ENCODE measurements around the gene HTR3B.

- TF ChIP-seq, protein P1, sequence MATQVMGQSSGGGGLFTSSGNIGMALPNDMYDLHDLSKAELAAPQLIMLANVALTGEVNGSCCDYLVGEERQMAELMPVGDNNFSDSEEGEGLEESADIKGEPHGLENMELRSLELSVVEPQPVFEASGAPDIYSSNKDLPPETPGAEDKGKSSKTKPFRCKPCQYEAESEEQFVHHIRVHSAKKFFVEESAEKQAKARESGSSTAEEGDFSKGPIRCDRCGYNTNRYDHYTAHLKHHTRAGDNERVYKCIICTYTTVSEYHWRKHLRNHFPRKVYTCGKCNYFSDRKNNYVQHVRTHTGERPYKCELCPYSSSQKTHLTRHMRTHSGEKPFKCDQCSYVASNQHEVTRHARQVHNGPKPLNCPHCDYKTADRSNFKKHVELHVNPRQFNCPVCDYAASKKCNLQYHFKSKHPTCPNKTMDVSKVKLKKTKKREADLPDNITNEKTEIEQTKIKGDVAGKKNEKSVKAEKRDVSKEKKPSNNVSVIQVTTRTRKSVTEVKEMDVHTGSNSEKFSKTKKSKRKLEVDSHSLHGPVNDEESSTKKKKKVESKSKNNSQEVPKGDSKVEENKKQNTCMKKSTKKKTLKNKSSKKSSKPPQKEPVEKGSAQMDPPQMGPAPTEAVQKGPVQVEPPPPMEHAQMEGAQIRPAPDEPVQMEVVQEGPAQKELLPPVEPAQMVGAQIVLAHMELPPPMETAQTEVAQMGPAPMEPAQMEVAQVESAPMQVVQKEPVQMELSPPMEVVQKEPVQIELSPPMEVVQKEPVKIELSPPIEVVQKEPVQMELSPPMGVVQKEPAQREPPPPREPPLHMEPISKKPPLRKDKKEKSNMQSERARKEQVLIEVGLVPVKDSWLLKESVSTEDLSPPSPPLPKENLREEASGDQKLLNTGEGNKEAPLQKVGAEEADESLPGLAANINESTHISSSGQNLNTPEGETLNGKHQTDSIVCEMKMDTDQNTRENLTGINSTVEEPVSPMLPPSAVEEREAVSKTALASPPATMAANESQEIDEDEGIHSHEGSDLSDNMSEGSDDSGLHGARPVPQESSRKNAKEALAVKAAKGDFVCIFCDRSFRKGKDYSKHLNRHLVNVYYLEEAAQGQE (IDR thresholded peaks at IDR 0.05; ENCODE audit: insufficient read depth in 1 of 2, low read depth in 2 of 2, low read length in 2 of 2) = no peak
- no peak for TF ChIP-seq POLR2AphosphoS5 (IDR thresholded peaks at IDR 0.05; ENCODE audit: low read depth, low read length)
Measured at GRCh38 chr11:113967361-113967760, 62.8 kb downstream of the HTR3B start.
